Ovary (tissue), 9 donors: ENCODE data around the gene ZNF597. TPM values are rescaled to one million over a fixed set of nuclear protein-coding genes. Genes with fewer than 3 reads are reported as not detected.
A peak's percentile ranks its signal among the peaks of the same experiment; 100 is the strongest.

Experiments
- DNase-seq, 5 donors: peaks; one replicate each; pipeline ENCODE4 v3.0.0-alpha.2; 2019 to 2020
- H3K27ac ChIP-seq, 2 donors: fragments of 200-600 bp; one replicate each; pipeline versions ENCODE4 v1.5.1 to v1.8.0; 2019 to 2022
- H3K27me3 ChIP-seq: fragments of 200-600 bp; one replicate; pipeline ENCODE4 v1.8.0; 2022
- H3K36me3 ChIP-seq: fragments of 200-600 bp; sonication (generic); one replicate; pipeline ENCODE4 v1.5.1; 2019
- H3K4me1 ChIP-seq: one replicate; pipeline ENCODE4 v1.8.1; 2013; ENCODE audit warnings: mild to moderate bottlenecking, moderate library complexity; ENCODE audit not compliant: insufficient read depth
- H3K4me3 ChIP-seq: fragments of 200-600 bp; sonication (generic); one replicate; pipeline ENCODE4 v1.5.1; 2017
- H3K9me3 ChIP-seq, 2 donors: fragments of 200-600 bp in 1 of 2; sonication (generic) in 1 of 2; one replicate each; pipeline versions ENCODE4 v1.5.1 to v1.8.1; 2013 to 2019; ENCODE audit warnings: mild to moderate bottlenecking in 1 of 2, moderate library complexity in 1 of 2
- CTCF ChIP-seq, 3 donors: fragments of 450-650 bp in 2 of 3; fragments of 200-600 bp in 1 of 3; IDR thresholded peaks; one replicate each; pipeline versions ENCODE4 v1.5.1 to v1.8.0; 2016 to 2022; ENCODE audit warnings: antibody characterized with exemption in 3 of 3, mild to moderate bottlenecking in 1 of 3
- EP300 ChIP-seq: sonication (generic); formaldehyde crosslinking; IDR thresholded peaks from one replicate; pipeline ENCODE4 v1.6.1; 2017; ENCODE audit warnings: antibody characterized with exemption
- POLR2A ChIP-seq: fragments of 450-650 bp; IDR thresholded peaks from one replicate; pipeline ENCODE4 v1.6.1; 2017; ENCODE audit warnings: antibody characterized with exemption, mild to moderate bottlenecking, moderate library complexity
- WGBS, 3 donors: extraction: QIAGEN DNeasy Blood & Tissue Kit in 1 of 3; methylation state at CpG; one replicate each; pipeline versions ENCODE4 v1.1.5 to v1.1.7; 2013 to 2017; 5-methylcytosine and 5-hydroxymethylcytosine counted together
- intact Hi-C, 4 donors: fragments of 100-400 bp; cut with DNase I; formaldehyde crosslinking; loops; one replicate each; pipeline versions ENCODE4 v1.11.0 to v1.15.1; 2022 to 2023
- polyA plus RNA-seq, 2 donors: library from polyadenylated mRNA; stranded (reverse); fragments of 200-250 nt in 1 of 2; fragments of 350-450 nt in 1 of 2; fragmentation: Illumina TruSeq in 1 of 2; extraction: RNeasy Lipid Tissue Mini Kit (QIAGEN cat#74804) in 1 of 2; gene quantifications; one replicate each; pipeline ENCODE4 v1.2.3, GENCODE V29; 2013 to 2014
- total RNA-seq, 7 donors: library from RNA; depleted of rRNA in 2 of 7; stranded (reverse); fragments of >200 nt in 2 of 7; fragmentation: NEBNext Ultra II Directional in 3 of 7; extraction: Animal tissue kit (Norgen Biotek cat#: 25700) in 3 of 7; gene quantifications; one replicate each; pipeline versions ENCODE4 v1.1.0 to v1.2.4, GENCODE V29; 2016 to 2023
- donor health status: DM: no; HTN: no; CAD: no; lungs with moderate emphysema.
- donor health status: DM: no; HTN: no; CAD: no.
- donor health status: Bipolar disorder and iron deficiency.
- donor health status: DM: yes; HTN: yes; CAD: no.
- donor health status: DM: no; HTN: no; CAD: no.
- donor health status: DM: yes; HTN: yes; CAD: no.

The ZNF597 gene
- total and polyA plus RNA-seq, 9 donors: 1.6 to 3.8 (median 3.0) TPM

GRCh38 chr16:3461151-3461550 is 17.8 kb upstream of the ZNF597 start:
- Histone ChIP-seq H3K36me3 (no peaks in the 10 kb centered on the region), H3K4me1 (peaks cover 11% of the 10 kb centered on the region), H3K27me3 (no peaks in the 10 kb centered on the region), H3K4me3 (no peak overlapping the region), H3K9me3 (no peaks in the 10 kb centered on the region), H3K27ac (no peak overlapping the region)
- intact Hi-C loops: no loop called here
- TF ChIP-seq EP300: no peak
- TF ChIP-seq POLR2A: no peak
- no peak for TF ChIP-seq CTCF (IDR thresholded peaks at IDR 0.05)
- DNase-seq: no peak
- WGBS, 3 donors: 65 to 80% (median 74%) methylated on average over 8 of the region's 8 CpGs

GRCh38 chr16:3460585-3460984 is 17.3 kb upstream of the ZNF597 start:
- TF ChIP-seq CTCF (IDR thresholded peaks at IDR 0.05) (no peak), EP300 (no peak), POLR2A (no peak)
- WGBS, 3 donors: 82 to 91% (median 84%) methylated on average over 8 of the region's 8 CpGs

GRCh38 chr16:3460121-3460520 is 16.8 kb upstream of the ZNF597 start:
- no peaks in the 10 kb centered on the region for H3K27me3 ChIP-seq
- H3K4me1 ChIP-seq: peaks cover 11% of the 10 kb centered on the region
- no peaks in the 10 kb centered on the region for H3K9me3 ChIP-seq
- DNase-seq: no peak
- no peak overlapping the region for H3K27ac ChIP-seq
- no peak overlapping the region for H3K4me3 ChIP-seq
- whole genome bisulfite sequencing, 3 donors: 85 to 88% (median 86%) methylated on average over 7 of the region's 7 CpGs
- intact Hi-C loops: no loop called here
- H3K36me3 ChIP-seq: no peaks in the 10 kb centered on the region
- TF ChIP-seq EP300 (no peak), CTCF (IDR thresholded peaks at IDR 0.05) (no peak), POLR2A (no peak)

More at GRCh38 chr16:3460585-3460984, 17.3 kb upstream of the ZNF597 start:
- DNase-seq: peak in 1 of 5 donors; percentile 10
- no peaks in the 10 kb centered on the region for H3K27me3 ChIP-seq
- H3K27ac ChIP-seq: no peak overlapping the region
- no peak overlapping the region for H3K4me3 ChIP-seq
- intact Hi-C loops: no loop called here
- H3K4me1 ChIP-seq: peaks cover 11% of the 10 kb centered on the region
- H3K9me3 ChIP-seq: no peaks in the 10 kb centered on the region
- no peaks in the 10 kb centered on the region for H3K36me3 ChIP-seq

GRCh38 chr16:3459401-3460090 is 16.2 kb upstream of the ZNF597 start:
- peak overlapping the region in 1 of 2 donors; percentile 95 for H3K27ac ChIP-seq
- no peaks in the 10 kb centered on the region for H3K36me3 ChIP-seq
- DNase-seq: peak in 1 of 5 donors; percentile 5
- no peaks in the 10 kb centered on the region for H3K9me3 ChIP-seq
- peaks cover 11% of the 10 kb centered on the region for H3K4me1 ChIP-seq
- H3K27me3 ChIP-seq: no peaks in the 10 kb centered on the region
- TF ChIP-seq POLR2A (no peak), EP300 (no peak)
- WGBS, 3 donors: 53 to 66% (median 56%) methylated on average over 9 of the region's 9 CpGs
- intact Hi-C loops: no loop called here
- H3K4me3 ChIP-seq: no peak overlapping the region

- 2 to 3% (median 3%) methylated on average over 10 of the region's 10 CpGs for WGBS, 3 donors
- peak in 1 of 5 donors; percentile 10 for DNase-seq
- peak overlapping the region; percentile 75 to 95 for H3K27ac ChIP-seq
- H3K27me3 ChIP-seq: no peaks in the 10 kb centered on the region
- H3K4me1 ChIP-seq: peaks cover 11% of the 10 kb centered on the region
- TF ChIP-seq POLR2A: no peak
- no peak for TF ChIP-seq EP300
- TF ChIP-seq CTCF (IDR thresholded peaks at IDR 0.05): no peak
- no peaks in the 10 kb centered on the region for H3K9me3 ChIP-seq
- H3K36me3 ChIP-seq: no peaks in the 10 kb centered on the region
- peak overlapping the region; percentile 71 for H3K4me3 ChIP-seq
- intact Hi-C loops: no loop called here
Observed at GRCh38 chr16:3458852-3459361, 15.6 kb upstream of the ZNF597 start.
